Stimulated activated CD8-positive, alpha-beta memory T cell treated with anti-CD3 and anti-CD28 coated beads, Interleukin-15, amount 100 ng/mL, for 24 hours (primary cell): ENCODE data around the gene MTHFD1L.
"Not testable (repeated sequence)": the region's sequence is repeated elsewhere in the genome, so short reads cannot be mapped to it uniquely, and the experiment has no call there.

Experiments used
- DNase-seq: peaks from one replicate; pipeline ENCODE4 v3.0.0-alpha.2; 2020; ENCODE audit warnings: low read depth

MTHFD1L gene

GRCh38 chr6:151015101-151015700, 149.7 kb downstream of the MTHFD1L start:
- DNase-seq: no peak

GRCh38 chr6:151016107-151016506, 150.6 kb downstream of the MTHFD1L start:
- no peak for DNase-seq

GRCh38 chr6:151018046-151018445, 152.5 kb downstream of the MTHFD1L start:
- DNase-seq: no peak

GRCh38 chr6:151018911-151019782, 153.6 kb downstream of the MTHFD1L start:
- DNase-seq: no peak

- DNase-seq: no peak
Observed at GRCh38 chr6:151021896-151022295, 156.4 kb downstream of the MTHFD1L start.

- no peak for DNase-seq
Observed at GRCh38 chr6:151022492-151022891, 157.0 kb downstream of the MTHFD1L start.

- DNase-seq: no peak
Observed at GRCh38 chr6:151023342-151023741, 157.8 kb downstream of the MTHFD1L start.

- DNase-seq: no peak
Observed at GRCh38 chr6:151024597-151024996, 159.1 kb downstream of the MTHFD1L start.

- no peak for DNase-seq
Observed at GRCh38 chr6:151025076-151025475, 159.6 kb downstream of the MTHFD1L start.

- DNase-seq: no peak
Observed at GRCh38 chr6:151026041-151026663, 160.7 kb downstream of the MTHFD1L start.

GRCh38 chr6:151027295-151027747, 161.8 kb downstream of the MTHFD1L start:
- no peak for DNase-seq

GRCh38 chr6:151027936-151028838, 162.7 kb downstream of the MTHFD1L start:
- DNase-seq: no peak

- DNase-seq: no peak
Observed at GRCh38 chr6:151029970-151030369, 164.5 kb downstream of the MTHFD1L start.

- DNase-seq: no peak
Observed at GRCh38 chr6:151032034-151032433, 166.5 kb downstream of the MTHFD1L start.

GRCh38 chr6:151034825-151035781, 169.6 kb downstream of the MTHFD1L start:
- no peak for DNase-seq

- not testable (repeated sequence) for DNase-seq
Observed at GRCh38 chr6:151036211-151036721, 170.8 kb downstream of the MTHFD1L start.

GRCh38 chr6:151036869-151037680, 171.6 kb downstream of the MTHFD1L start:
- DNase-seq: no peak

- DNase-seq: no peak
Observed at GRCh38 chr6:151038616-151039015, 173.1 kb downstream of the MTHFD1L start.

GRCh38 chr6:151040888-151041521, 175.5 kb downstream of the MTHFD1L start:
- not testable (repeated sequence) for DNase-seq
